Uterus (tissue), 4 donors: ENCODE results near the gene FCHO2. TPM values are rescaled to one million over a fixed set of nuclear protein-coding genes. Genes with fewer than 3 reads are reported as not detected.

Source experiments
- DNase-seq, 2 donors: peaks; one replicate each; pipeline ENCODE4 v3.0.0-alpha.2; 2019 to 2020
- H3K27ac ChIP-seq, 2 donors: fragments of 200-600 bp; sonication (generic); 1 replicate in 1 of 2; 2 replicates in 1 of 2; pipeline ENCODE4 v1.5.1; 2016 to 2018
- H3K27me3 ChIP-seq, 2 donors: fragments of 200-600 bp; sonication (generic); one replicate each; pipeline ENCODE4 v1.5.1; 2018 to 2019; ENCODE audit warnings: control low read depth in 1 of 2
- H3K36me3 ChIP-seq, 2 donors: fragments of 200-600 bp; sonication (generic); one replicate each; pipeline ENCODE4 v1.5.1; 2019; ENCODE audit warnings: control low read depth in 1 of 2
- H3K4me1 ChIP-seq, 2 donors: fragments of 200-600 bp; sonication (generic); one replicate each; pipeline ENCODE4 v1.5.1; 2018 to 2019; ENCODE audit warnings: control low read depth in 1 of 2
- H3K4me3 ChIP-seq, 2 donors: fragments of 200-600 bp; sonication (generic); 1 replicate in 1 of 2; 2 replicates in 1 of 2; pipeline ENCODE4 v1.5.1; 2018 to 2019; ENCODE audit warnings: mild to moderate bottlenecking in 1 of 2
- H3K9me3 ChIP-seq, 2 donors: fragments of 200-600 bp; sonication (generic); one replicate each; pipeline ENCODE4 v1.5.1; 2019; ENCODE audit warnings: control low read depth in 1 of 2
- CTCF ChIP-seq, 4 experiments: fragments of 200-600 bp in 2 of 4; fragments of 450-650 bp in 2 of 4; sonication (generic) in 2 of 4; IDR thresholded peaks; one replicate each; pipeline ENCODE4 v1.5.1; 2016 to 2019; ENCODE audit warnings: antibody characterized with exemption in 4 of 4, mild to moderate bottlenecking in 2 of 4, moderate library complexity in 1 of 4
- POLR2A ChIP-seq, 2 donors: fragments of 450-650 bp; IDR thresholded peaks; one replicate each; pipeline ENCODE4 v1.6.1; 2016; ENCODE audit warnings: antibody characterized with exemption in 2 of 2, mild to moderate bottlenecking in 1 of 2, moderate library complexity in 1 of 2
- intact Hi-C: fragments of 100-400 bp; cut with DNase I; formaldehyde crosslinking; loops from one replicate; pipeline ENCODE4 v1.15.1; 2023; ENCODE audit warnings: low total_unique reads
- total RNA-seq, 4 donors: library from RNA; depleted of rRNA in 3 of 4; stranded (reverse); fragments of >200 nt in 3 of 4; gene quantifications; one replicate each; pipeline versions ENCODE4 v1.1.0 to v1.2.4, GENCODE V29; 2014 to 2023
- donor health status: DM: yes; HTN: yes; CAD: no.

The FCHO2 gene
- total RNA-seq, 4 donors from 2014 or later, result 26.8 to 141 (median 57.2) TPM

DNA sequence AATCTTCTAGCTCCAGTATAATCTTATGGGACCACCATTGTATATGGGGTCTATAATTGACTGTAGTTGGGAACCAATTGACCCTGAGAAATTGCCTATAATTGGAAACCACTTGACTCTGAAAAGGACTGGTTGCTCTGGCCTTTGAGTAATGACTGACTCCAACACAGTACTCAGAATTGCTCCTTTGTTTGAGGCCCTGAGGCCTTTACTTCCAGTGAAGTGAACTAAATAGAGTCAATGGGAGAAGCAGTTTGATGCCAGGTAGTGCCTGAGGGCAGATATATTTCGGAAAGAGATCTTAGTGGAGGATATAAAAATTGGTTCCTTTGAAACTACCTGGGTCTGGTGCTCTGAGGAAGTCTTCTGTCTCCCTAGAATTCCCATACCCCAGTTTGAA is 148.5 kb downstream of the FCHO2 start:
- no peak for TF ChIP-seq POLR2A (IDR thresholded peaks at IDR 0.05)
- TF ChIP-seq CTCF (IDR thresholded peaks at IDR 0.05), result no peak
- Histone ChIP-seq H3K36me3 (no peaks in the 10 kb centered on the region), H3K9me3 (no peaks in the 10 kb centered on the region), H3K4me1 (no peaks in the 10 kb centered on the region), H3K4me3 (no peak overlapping the region), H3K27ac (no peak overlapping the region), H3K27me3 (no peaks in the 10 kb centered on the region)
- DNase-seq, result no peak
- intact Hi-C loops, result no loop called here

DNA sequence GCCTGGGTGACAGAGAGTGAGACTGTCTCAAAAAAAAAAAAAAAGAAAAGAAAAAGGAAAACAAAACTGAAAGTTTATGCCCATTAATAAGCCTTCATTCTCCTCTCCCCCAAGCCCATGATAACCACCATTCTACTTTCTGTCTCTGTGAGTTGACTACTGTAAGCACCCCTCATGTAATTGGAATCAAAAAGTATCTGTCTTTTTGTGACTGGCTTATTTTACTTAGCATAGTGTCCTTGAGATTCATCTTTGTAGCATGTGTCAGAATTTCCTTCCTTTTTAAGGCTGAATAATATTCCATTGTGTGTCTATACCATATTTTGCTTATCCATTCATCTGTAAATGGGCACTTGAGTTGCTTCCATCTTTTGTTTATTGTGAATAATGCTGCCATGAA is 150.5 kb downstream of the FCHO2 start:
- H3K27me3 ChIP-seq, result no peaks in the 10 kb centered on the region
- no peaks in the 10 kb centered on the region for H3K4me1 ChIP-seq
- no peak overlapping the region for H3K27ac ChIP-seq
- no peak overlapping the region for H3K4me3 ChIP-seq
- H3K36me3 ChIP-seq, result no peaks in the 10 kb centered on the region
- TF ChIP-seq POLR2A (IDR thresholded peaks at IDR 0.05) (no peak), CTCF (IDR thresholded peaks at IDR 0.05) (no peak)
- intact Hi-C loops, result no loop called here
- no peak for DNase-seq
- no peaks in the 10 kb centered on the region for H3K9me3 ChIP-seq

DNA sequence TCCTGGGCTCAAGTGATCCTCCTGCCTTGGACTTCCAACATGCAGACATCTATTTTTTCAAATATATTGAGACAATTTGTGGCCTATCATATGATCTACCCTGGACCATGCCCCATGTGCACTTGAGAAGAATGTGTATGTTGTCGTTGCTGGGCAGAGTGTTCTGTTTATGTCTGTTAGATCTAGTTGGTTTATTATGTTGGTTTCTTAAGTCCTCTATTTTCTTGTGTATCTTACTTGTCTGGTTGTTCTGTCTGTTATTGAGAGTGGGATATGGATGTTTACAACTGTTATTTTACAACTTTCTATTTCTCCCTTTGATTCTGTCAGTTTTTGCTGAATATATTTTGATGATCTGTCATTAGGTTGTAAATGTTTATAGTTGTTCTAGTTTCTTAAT is 154.3 kb downstream of the FCHO2 start:
- intact Hi-C loops, result no loop called here
- Histone ChIP-seq H3K4me1 (no peaks in the 10 kb centered on the region), H3K36me3 (no peaks in the 10 kb centered on the region), H3K27ac (no peak overlapping the region), H3K4me3 (no peak overlapping the region), H3K27me3 (no peaks in the 10 kb centered on the region), H3K9me3 (no peaks in the 10 kb centered on the region)
- TF ChIP-seq POLR2A (IDR thresholded peaks at IDR 0.05) (no peak), CTCF (IDR thresholded peaks at IDR 0.05) (no peak)
- DNase-seq, result no peak

DNA sequence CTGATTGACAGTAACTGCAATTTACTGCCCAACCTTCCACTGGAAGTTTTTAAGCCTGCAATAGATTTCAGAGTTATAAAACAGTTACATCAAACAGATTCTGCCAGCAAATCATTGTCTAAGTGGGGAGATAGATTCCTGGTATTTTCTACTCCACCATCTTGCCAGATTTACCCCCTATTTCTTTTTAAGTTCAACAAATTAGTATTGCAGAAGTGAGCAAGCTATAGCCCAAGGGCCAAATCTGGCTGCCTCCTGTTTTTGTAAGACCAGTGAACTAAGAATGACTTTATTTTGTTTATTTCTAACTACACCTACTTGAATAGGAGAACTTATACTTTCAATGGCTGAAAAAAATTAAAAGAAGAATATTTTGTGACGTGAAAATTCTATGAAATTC is 155.7 kb downstream of the FCHO2 start:
- Histone ChIP-seq H3K27ac (no peak overlapping the region), H3K9me3 (no peaks in the 10 kb centered on the region), H3K27me3 (no peaks in the 10 kb centered on the region), H3K4me1 (no peaks in the 10 kb centered on the region), H3K4me3 (no peak overlapping the region), H3K36me3 (no peaks in the 10 kb centered on the region)
- intact Hi-C loops, result no loop called here
- DNase-seq, result no peak
- TF ChIP-seq POLR2A (IDR thresholded peaks at IDR 0.05) (no peak), CTCF (IDR thresholded peaks at IDR 0.05) (no peak)

DNA sequence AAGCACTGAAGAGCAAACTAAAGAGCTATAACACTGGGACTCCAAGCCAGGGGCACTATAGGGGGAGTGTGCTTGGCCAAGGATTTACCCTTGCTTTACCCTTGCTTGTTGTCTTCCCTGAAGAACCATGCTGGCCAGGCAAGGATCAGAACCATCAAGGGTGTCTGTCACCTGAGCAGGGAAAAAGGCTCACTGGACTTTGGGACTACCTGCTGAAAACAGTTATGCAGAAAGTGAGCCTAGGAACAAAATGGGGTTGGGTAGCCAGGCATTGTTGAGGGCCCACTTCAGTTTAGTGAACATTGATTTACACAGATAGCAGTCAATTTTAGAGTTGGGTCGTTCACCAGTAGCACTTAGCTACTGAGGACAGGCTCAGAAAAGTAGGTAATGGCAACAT is 156.5 kb downstream of the FCHO2 start:
- intact Hi-C loops, result no loop called here

More for the DNA sequence above, 156.5 kb downstream of the FCHO2 start:
- DNase-seq, result no peak
- Histone ChIP-seq H3K4me3 (no peak overlapping the region), H3K27me3 (no peaks in the 10 kb centered on the region), H3K36me3 (no peaks in the 10 kb centered on the region), H3K9me3 (no peaks in the 10 kb centered on the region), H3K27ac (no peak overlapping the region), H3K4me1 (no peaks in the 10 kb centered on the region)
- no peak for TF ChIP-seq POLR2A (IDR thresholded peaks at IDR 0.05)
- no peak for TF ChIP-seq CTCF (IDR thresholded peaks at IDR 0.05)
